NT2/D1 (cell line): ENCODE measurements around the gene KCTD12.

ENCODE experiments used
- DNase-seq: peaks from one replicate; pipeline ENCODE4 v3.0.0-alpha.2; 2011; ENCODE audit warnings: low read depth, low spot score
- H3K27me3 ChIP-seq: 2 replicates; pipeline ENCODE4 v1.6.0; 2011; ENCODE audit warnings: mild to moderate bottlenecking; ENCODE audit not compliant: insufficient read length, insufficient read depth
- H3K36me3 ChIP-seq: 2 replicates; pipeline ENCODE4 v1.6.1; 2011; ENCODE audit warnings: mild to moderate bottlenecking, low read length, mixed read lengths; ENCODE audit not compliant: insufficient read depth, insufficient read length
- H3K4me1 ChIP-seq: 2 replicates; pipeline ENCODE4 v1.5.1; 2011; ENCODE audit not compliant: insufficient read depth, insufficient read length
- H3K4me3 ChIP-seq: 2 replicates; pipeline ENCODE4 v1.5.1; 2011; ENCODE audit warnings: low read depth; ENCODE audit not compliant: insufficient read length
- H3K9ac ChIP-seq: 2 replicates; pipeline ENCODE4 v1.6.0; 2011; ENCODE audit warnings: low read depth; ENCODE audit not compliant: insufficient read length
- H3K9me3 ChIP-seq: 2 replicates; pipeline ENCODE4 v1.5.1; 2011; ENCODE audit warnings: mild to moderate bottlenecking, low read length; ENCODE audit not compliant: insufficient read depth
- SUZ12 ChIP-seq: IDR thresholded peaks from 2 replicates; pipeline ENCODE4 v1.6.1; 2011; ENCODE audit not compliant: insufficient read length, insufficient read depth; ENCODE audit errors: extremely low read depth
- YY1 ChIP-seq: IDR thresholded peaks from 2 replicates; pipeline ENCODE4 v1.6.1; 2011; ENCODE audit not compliant: insufficient read length, insufficient read depth
- ZNF274 ChIP-seq: IDR thresholded peaks from 2 replicates; pipeline ENCODE4 v1.6.1; 2011; ENCODE audit warnings: mild to moderate bottlenecking, low read depth, low read length

KCTD12 gene

DNA sequence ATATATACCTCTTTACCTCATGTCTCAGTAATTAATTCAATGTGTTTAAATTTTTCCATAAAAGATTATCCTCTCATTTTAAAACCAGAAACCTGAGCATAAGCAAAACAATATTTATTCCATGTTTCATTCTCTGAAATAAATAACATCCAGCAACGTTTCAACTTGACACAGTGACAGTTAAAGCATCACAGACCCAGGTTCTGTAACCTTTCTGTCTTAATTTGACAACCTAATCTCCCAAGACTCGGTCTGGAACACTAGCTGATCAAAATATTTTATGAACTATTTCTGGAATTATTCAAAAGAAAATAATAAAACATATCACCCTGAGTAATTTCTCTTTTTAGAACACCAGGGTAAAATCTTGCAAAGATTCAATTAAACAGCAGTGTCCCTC, 40.3 kb downstream of the KCTD12 start:
- no peaks in the 10 kb centered on the region for H3K27me3 ChIP-seq
- DNase-seq, result no peak
- TF ChIP-seq YY1 (no peak), SUZ12 (no peak), ZNF274 (no peak)
- H3K9ac ChIP-seq, result no peak overlapping the region
- no peaks in the 10 kb centered on the region for H3K36me3 ChIP-seq
- no peaks in the 10 kb centered on the region for H3K4me1 ChIP-seq
- no peaks in the 10 kb centered on the region for H3K9me3 ChIP-seq
- no peak overlapping the region for H3K4me3 ChIP-seq

DNA sequence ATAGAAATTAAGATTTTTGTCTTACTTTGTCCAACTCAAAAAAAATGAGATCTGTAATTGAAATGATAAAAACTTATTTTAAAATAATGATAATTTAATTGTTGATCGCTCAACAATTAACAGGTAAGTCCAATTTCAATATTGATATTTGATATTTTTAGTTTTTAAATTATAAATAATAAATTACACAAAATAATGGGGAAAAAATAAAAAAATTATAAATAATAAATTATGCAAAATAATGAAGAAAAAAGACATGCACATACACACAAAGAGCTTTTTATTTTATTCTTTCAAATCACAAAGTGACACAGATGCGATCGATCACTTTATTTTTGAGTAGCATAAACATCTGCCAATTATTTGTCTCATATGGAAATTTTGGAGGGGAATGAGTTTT, 40.8 kb downstream of the KCTD12 start:
- Histone ChIP-seq H3K4me3 (no peak overlapping the region), H3K36me3 (no peaks in the 10 kb centered on the region), H3K27me3 (no peaks in the 10 kb centered on the region), H3K9ac (no peak overlapping the region), H3K4me1 (no peaks in the 10 kb centered on the region), H3K9me3 (no peaks in the 10 kb centered on the region)
- TF ChIP-seq ZNF274 (no peak), YY1 (no peak), SUZ12 (no peak)
- DNase-seq, result no peak

DNA sequence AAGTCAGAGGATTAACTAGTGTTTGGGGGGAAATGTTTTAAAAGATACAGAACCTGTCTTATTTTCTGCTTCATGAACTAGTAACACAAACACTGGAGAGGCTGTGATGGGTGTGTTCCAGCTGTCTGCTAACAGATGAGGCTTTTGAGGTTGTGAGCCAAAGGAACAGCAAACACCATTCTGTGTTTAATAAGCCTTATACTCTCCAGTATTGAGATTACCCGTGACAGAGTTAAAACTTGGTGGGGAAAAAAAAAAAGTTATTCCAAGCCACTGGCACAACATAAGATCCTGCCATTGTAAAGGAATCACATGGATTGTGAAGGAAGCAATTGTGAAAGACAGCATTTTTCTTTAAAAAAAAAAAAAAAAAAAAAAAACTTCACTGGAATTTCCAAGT, 48.4 kb downstream of the KCTD12 start:
- H3K9ac ChIP-seq, result no peak overlapping the region
- no peaks in the 10 kb centered on the region for H3K27me3 ChIP-seq
- TF ChIP-seq YY1 (no peak), ZNF274 (no peak), SUZ12 (no peak)
- H3K4me3 ChIP-seq, result no peak overlapping the region
- no peak for DNase-seq
- H3K9me3 ChIP-seq, result no peaks in the 10 kb centered on the region
- no peaks in the 10 kb centered on the region for H3K36me3 ChIP-seq
- no peaks in the 10 kb centered on the region for H3K4me1 ChIP-seq

DNA sequence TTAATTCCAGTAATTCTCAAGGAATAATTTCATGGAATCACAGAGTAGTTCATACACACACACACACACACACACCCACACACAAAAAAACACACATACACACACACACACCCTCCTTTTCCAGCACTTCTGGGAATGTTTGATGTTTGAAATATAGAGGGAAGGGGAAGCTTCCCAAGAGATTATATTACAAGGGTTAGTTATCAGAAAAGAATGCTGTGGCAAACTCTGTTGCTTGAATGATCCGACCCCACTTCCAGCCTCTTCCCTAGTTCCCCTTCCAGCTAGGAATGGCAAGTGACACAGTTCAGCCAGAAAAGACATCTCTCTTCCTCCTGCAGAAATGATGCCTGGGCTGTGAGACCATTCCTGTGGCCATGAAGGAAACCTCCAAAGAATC, 49.9 kb downstream of the KCTD12 start:
- Histone ChIP-seq H3K36me3 (no peaks in the 10 kb centered on the region), H3K9me3 (no peaks in the 10 kb centered on the region), H3K27me3 (no peaks in the 10 kb centered on the region), H3K9ac (no peak overlapping the region), H3K4me3 (no peak overlapping the region), H3K4me1 (no peaks in the 10 kb centered on the region)
- DNase-seq, result no peak
- no peak for TF ChIP-seq YY1
- TF ChIP-seq ZNF274, result no peak
- TF ChIP-seq SUZ12, result no peak

DNA sequence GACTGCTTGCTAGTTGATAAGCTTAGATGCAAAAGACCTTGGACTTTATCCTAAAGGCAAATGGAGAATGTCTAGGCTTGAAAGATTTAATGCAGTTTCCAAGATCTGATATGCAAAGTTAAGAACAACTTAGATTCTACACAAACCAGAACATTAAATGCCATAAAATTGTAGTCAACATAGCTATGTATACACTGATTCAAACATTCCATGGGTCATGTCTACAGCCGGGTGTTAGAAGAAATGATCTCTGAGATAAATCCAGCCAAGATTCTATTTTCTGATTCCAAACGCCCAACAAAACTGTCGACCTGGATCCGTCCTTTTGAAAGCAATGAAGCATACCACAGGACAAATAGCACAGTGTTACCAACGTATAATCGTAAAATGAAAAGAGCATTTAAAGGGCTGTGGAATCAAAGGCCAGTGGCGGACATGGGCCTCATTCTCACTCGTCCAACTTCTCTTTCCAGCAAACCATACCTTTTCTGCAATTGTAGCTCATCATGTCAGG, 52.7 kb downstream of the KCTD12 start:
- Histone ChIP-seq H3K4me3 (no peak overlapping the region), H3K27me3 (no peaks in the 10 kb centered on the region), H3K36me3 (no peaks in the 10 kb centered on the region), H3K9me3 (no peaks in the 10 kb centered on the region), H3K4me1 (no peaks in the 10 kb centered on the region), H3K9ac (no peak overlapping the region)
- TF ChIP-seq SUZ12, result no peak
- TF ChIP-seq YY1, result no peak
- TF ChIP-seq ZNF274, result no peak
- no peak for DNase-seq

DNA sequence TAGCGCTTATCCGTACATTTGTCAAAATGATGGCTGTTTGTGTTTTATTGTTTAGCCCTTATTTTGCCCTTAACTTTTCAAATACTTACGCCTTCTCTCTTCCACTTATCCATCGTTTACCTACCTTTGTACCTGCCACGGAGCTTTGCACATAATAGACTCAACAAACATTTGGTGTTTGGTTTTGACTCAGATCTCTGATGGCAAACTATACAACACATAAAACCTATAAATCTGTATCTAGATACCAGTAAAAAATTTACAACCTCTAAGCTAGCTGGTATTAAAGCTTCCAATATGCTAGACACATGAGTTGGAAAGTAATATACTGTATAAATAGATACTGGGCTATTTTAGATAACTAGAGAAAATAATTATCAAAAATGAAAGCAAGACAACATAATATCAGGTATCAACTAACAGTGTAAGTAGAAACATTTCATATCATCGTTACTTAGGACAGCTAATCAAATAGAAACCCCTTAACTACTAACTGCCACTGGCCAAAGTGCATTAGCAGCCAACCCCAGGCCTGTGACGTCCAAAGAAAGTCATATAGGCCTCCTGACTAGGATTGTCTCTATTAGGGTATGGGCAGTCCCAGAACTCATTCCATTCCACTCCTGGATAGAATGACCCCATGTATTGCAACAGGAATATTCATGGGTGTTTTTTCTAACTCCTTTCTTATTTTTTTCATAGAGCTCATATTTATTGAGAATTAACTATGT, 53.8 kb downstream of the KCTD12 start:
- Histone ChIP-seq H3K4me3 (no peak overlapping the region), H3K9me3 (no peaks in the 10 kb centered on the region), H3K36me3 (no peaks in the 10 kb centered on the region), H3K9ac (no peak overlapping the region), H3K27me3 (no peaks in the 10 kb centered on the region), H3K4me1 (no peaks in the 10 kb centered on the region)
- TF ChIP-seq ZNF274 (no peak), SUZ12 (no peak), YY1 (no peak)
- no peak for DNase-seq

DNA sequence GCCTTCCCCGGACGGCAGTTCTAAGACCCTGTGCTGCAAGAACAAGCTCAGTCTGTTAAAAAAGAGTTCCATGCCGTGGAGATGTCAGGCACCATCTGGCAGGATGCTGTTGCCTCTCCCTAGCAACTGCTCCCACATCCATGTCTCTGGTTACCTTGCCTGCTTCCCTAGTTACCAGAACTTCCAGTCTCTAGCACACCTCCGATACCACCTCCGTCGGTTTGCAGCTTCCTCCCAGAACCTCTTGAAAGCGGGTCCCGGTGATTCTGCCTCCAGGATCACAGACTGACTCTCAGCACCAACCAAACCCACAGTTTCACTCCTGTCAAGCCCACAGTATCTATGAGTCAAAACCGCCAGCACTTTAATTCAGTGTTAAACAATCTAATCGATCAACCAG, 55.4 kb downstream of the KCTD12 start:
- Histone ChIP-seq H3K27me3 (no peaks in the 10 kb centered on the region), H3K4me1 (no peaks in the 10 kb centered on the region), H3K4me3 (no peak overlapping the region), H3K36me3 (no peaks in the 10 kb centered on the region), H3K9ac (no peak overlapping the region), H3K9me3 (no peaks in the 10 kb centered on the region)
- DNase-seq, result no peak
- TF ChIP-seq YY1 (no peak), ZNF274 (no peak), SUZ12 (no peak)
